ENCODE results near the gene EMP2. TPM values are rescaled to one million over a fixed set of nuclear protein-coding genes. Genes with fewer than 3 reads are reported as not detected.

EMP2 gene
- total RNA-seq, 1 experiment from 2014 or later = 14.4 TPM

GRCh38 chr16:10597187-10597601 is 16.8 kb upstream of the EMP2 start:
- no peaks in the 10 kb centered on the region; the same call in 1 of the 2 replicates for H3K4me1 ChIP-seq (ENCODE audit: insufficient read depth, low read length)
- H3K23ac ChIP-seq (ENCODE audit: insufficient read length, low read depth, low read length) = no peak overlapping the region
- H2BK15ac ChIP-seq (ENCODE audit: low read depth, low read length) = no peak overlapping the region
- no peak overlapping the region for H3K27ac ChIP-seq (ENCODE audit: insufficient read length, low read depth, low read length)
- Mint-ChIP-seq H3K36me3 (ENCODE audit: insufficient read depth in 1 of 3, low read depth in 3 of 3) (no peaks in the 10 kb centered on the region), H3K27ac (no peak overlapping the region), H3K9me3 (no peaks in the 10 kb centered on the region), H3K27me3 (ENCODE audit: low read depth) (no peaks in the 10 kb centered on the region; the same call in 1 of the 2 replicates), H3K4me1 (peaks cover 1 to 12% of the 10 kb centered on the region in 2 experiments; a peak in 3 of 4 replicates), H3K4me3 (no peak overlapping the region)
- H2BK12ac ChIP-seq (ENCODE audit: insufficient read length, low read depth, low read length) = no peak overlapping the region
- no peaks in the 10 kb centered on the region for H3K79me1 ChIP-seq (ENCODE audit: insufficient read depth, low read depth, low read length, poor library complexity, severe bottlenecking)
- no peak overlapping the region for H2BK20ac ChIP-seq (ENCODE audit: low read depth, low read length, poor library complexity, severe bottlenecking)
- no peaks in the 10 kb centered on the region for H3K23me2 ChIP-seq (ENCODE audit: insufficient read length, low read depth, low read length, poor library complexity, severe bottlenecking)
- no peaks in the 10 kb centered on the region for H3K27me3 ChIP-seq (ENCODE audit: insufficient read depth, low read length)
- no peak overlapping the region for H3K9ac ChIP-seq (ENCODE audit: extremely low read depth, insufficient read length, low read length)
- H4K91ac ChIP-seq (ENCODE audit: insufficient read length, low read depth, low read length) = no peak overlapping the region
- no peak overlapping the region for H3T11ph ChIP-seq (ENCODE audit: low read length)
- WGBS (ENCODE audit: extremely low coverage, insufficient read length, low lambda C conversion rate) = no CpG with 5 or more reads among the region's 3 CpGs
- no peaks in the 10 kb centered on the region for H4K20me1 ChIP-seq (ENCODE audit: control insufficient read depth, insufficient read depth, insufficient read length)
- no peak overlapping the region for H2AFZ ChIP-seq (ENCODE audit: low read length)
- no peak overlapping the region for H3K4me2 ChIP-seq (ENCODE audit: insufficient read depth, insufficient read length, low read length)
- H2BK5ac ChIP-seq (ENCODE audit: insufficient read length, low read length) = no peak overlapping the region
- no peak overlapping the region for H3K14ac ChIP-seq (ENCODE audit: insufficient read depth, low read length)
- no peak overlapping the region for H4K8ac ChIP-seq (replicated peaks; ENCODE audit: insufficient read length, low read depth, low read length)
- no peak overlapping the region for H3K18ac ChIP-seq (ENCODE audit: insufficient read length, low read depth, low read length)
- DNase-seq = no peak
- H3K79me2 ChIP-seq (ENCODE audit: insufficient read depth, low read length) = no peaks in the 10 kb centered on the region
- no peak overlapping the region for H3K4ac ChIP-seq (ENCODE audit: low read depth, low read length)
- H3K9me3 ChIP-seq (ENCODE audit: control insufficient read depth, low read depth, low read length) = no peaks in the 10 kb centered on the region
- TF ChIP-seq CTCF (conservative IDR thresholded peaks at IDR 0.05) = no peak
- no peak overlapping the region for H2BK120ac ChIP-seq (ENCODE audit: low read depth, low read length, poor library complexity, severe bottlenecking)
- no peak overlapping the region for H4K5ac ChIP-seq (ENCODE audit: insufficient read length, low read depth, low read length)
- H3K56ac ChIP-seq (ENCODE audit: insufficient read length, low read depth, low read length) = no peak overlapping the region
- no peak overlapping the region for H2AK5ac ChIP-seq (ENCODE audit: insufficient read length, low read length)

Measured in H9 (cell line).